ENCODE data around the gene EPG5. TPM values are rescaled to one million over a fixed set of nuclear protein-coding genes. Genes with fewer than 3 reads are reported as not detected.

Gene EPG5
- total RNA-seq, 1 donor from 2014 or later, result 36.6 TPM

GRCh38 chr18:46001074-46001473 lies 33.9 kb upstream of the EPG5 start:
- no peak for DNase-seq
- H3K4me3 Mint-ChIP-seq (ENCODE audit: unreplicated experiment), result no peak overlapping the region
- H3K27me3 Mint-ChIP-seq (ENCODE audit: unreplicated experiment), result no peaks in the 10 kb centered on the region
- no peaks in the 10 kb centered on the region for H3K36me3 Mint-ChIP-seq (ENCODE audit: unreplicated experiment)
- no peak for TF ChIP-seq CTCF (IDR thresholded peaks at IDR 0.05; ENCODE audit: partially characterized antibody, unreplicated experiment)
- H3K4me1 Mint-ChIP-seq (ENCODE audit: low read depth, unreplicated experiment), result no peaks in the 10 kb centered on the region
- H3K27ac Mint-ChIP-seq (ENCODE audit: unreplicated experiment), result no peak overlapping the region
- H3K9me3 Mint-ChIP-seq (ENCODE audit: unreplicated experiment), result no peaks in the 10 kb centered on the region

DNA sequence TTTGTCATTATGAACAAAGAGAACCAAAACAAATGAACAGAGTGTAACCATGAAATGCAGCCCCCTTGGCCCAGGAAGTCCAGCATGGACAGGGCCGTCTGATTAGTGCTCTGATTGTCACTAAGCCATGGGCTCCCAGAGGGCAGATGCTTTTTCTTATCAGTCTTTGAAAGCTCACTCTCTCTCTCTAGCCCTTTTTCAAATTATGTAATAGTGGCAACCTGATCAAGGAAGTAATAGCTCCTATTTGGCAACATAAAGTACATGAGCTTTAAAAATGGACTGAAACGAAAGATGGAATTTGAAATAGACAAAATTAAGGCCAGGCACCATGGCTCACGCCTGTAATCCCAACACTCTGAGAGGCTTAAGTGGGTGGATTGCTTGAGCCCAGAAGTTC lies 32.4 kb upstream of the EPG5 start:
- no peak overlapping the region for H3K27ac Mint-ChIP-seq (ENCODE audit: unreplicated experiment)
- TF ChIP-seq CTCF (IDR thresholded peaks at IDR 0.05; ENCODE audit: partially characterized antibody, unreplicated experiment), result no peak
- no peak overlapping the region for H3K4me3 Mint-ChIP-seq (ENCODE audit: unreplicated experiment)
- DNase-seq, result no peak
- no peaks in the 10 kb centered on the region for H3K9me3 Mint-ChIP-seq (ENCODE audit: unreplicated experiment)
- no peaks in the 10 kb centered on the region for H3K27me3 Mint-ChIP-seq (ENCODE audit: unreplicated experiment)
- no peaks in the 10 kb centered on the region for H3K36me3 Mint-ChIP-seq (ENCODE audit: unreplicated experiment)
- no peaks in the 10 kb centered on the region for H3K4me1 Mint-ChIP-seq (ENCODE audit: low read depth, unreplicated experiment)

DNA sequence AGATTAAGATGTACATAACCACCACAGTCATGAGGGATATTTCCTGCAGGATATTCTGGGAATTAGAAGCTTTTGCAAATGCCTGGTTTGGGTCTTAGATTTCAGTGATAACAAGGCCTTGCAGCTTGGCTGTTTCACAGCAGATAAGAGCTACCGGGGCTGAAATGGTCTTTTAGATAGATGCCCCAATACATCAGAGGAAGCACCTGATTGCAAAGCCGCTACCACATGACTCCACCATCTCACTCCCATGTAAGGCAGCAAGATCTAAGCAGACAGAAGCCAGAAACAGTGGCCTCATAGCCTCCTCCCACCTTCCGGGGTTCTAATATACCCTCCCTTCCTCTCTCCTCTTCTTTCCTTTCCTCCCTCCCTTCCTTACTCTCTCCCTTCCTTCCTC lies 31.1 kb upstream of the EPG5 start:
- Mint-ChIP-seq H3K27ac (ENCODE audit: unreplicated experiment) (no peak overlapping the region), H3K27me3 (ENCODE audit: unreplicated experiment) (no peaks in the 10 kb centered on the region), H3K9me3 (ENCODE audit: unreplicated experiment) (no peaks in the 10 kb centered on the region), H3K4me3 (ENCODE audit: unreplicated experiment) (no peak overlapping the region), H3K36me3 (ENCODE audit: unreplicated experiment) (no peaks in the 10 kb centered on the region), H3K4me1 (ENCODE audit: low read depth, unreplicated experiment) (no peaks in the 10 kb centered on the region)
- DNase-seq, result no peak
- no peak for TF ChIP-seq CTCF (IDR thresholded peaks at IDR 0.05; ENCODE audit: partially characterized antibody, unreplicated experiment)

DNA sequence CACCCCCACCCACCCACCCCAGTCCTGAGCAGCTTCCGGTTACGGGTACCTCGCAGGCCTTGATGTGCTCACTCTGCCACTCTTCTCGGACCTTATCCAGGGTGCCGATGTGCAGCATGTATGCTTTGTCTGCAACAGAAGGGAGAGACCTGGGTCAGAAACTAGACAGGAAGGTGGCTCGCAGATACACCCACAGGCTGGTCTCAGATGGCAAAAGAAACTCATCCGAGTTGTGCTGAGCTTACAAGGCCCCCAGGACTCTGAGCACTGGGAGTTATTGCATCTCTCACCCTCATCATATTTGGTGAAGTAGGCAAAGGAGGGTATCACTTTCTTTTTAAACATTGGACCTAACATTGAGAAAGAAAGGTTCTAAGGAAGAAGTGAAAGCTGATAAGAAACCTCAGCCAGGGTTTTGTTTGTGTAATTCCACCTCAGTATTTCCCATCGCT lies 30.6 kb upstream of the EPG5 start:
- Mint-ChIP-seq H3K27me3 (ENCODE audit: unreplicated experiment) (no peaks in the 10 kb centered on the region), H3K27ac (ENCODE audit: unreplicated experiment) (no peak overlapping the region), H3K36me3 (ENCODE audit: unreplicated experiment) (no peaks in the 10 kb centered on the region), H3K4me1 (ENCODE audit: low read depth, unreplicated experiment) (no peaks in the 10 kb centered on the region), H3K4me3 (ENCODE audit: unreplicated experiment) (no peak overlapping the region), H3K9me3 (ENCODE audit: unreplicated experiment) (no peaks in the 10 kb centered on the region)
- no peak for DNase-seq
- no peak for TF ChIP-seq CTCF (IDR thresholded peaks at IDR 0.05; ENCODE audit: partially characterized antibody, unreplicated experiment)

- Mint-ChIP-seq H3K4me3 (ENCODE audit: unreplicated experiment) (no peak overlapping the region), H3K27ac (ENCODE audit: unreplicated experiment) (no peak overlapping the region), H3K9me3 (ENCODE audit: unreplicated experiment) (no peaks in the 10 kb centered on the region), H3K36me3 (ENCODE audit: unreplicated experiment) (no peaks in the 10 kb centered on the region), H3K4me1 (ENCODE audit: low read depth, unreplicated experiment) (no peaks in the 10 kb centered on the region), H3K27me3 (ENCODE audit: unreplicated experiment) (no peaks in the 10 kb centered on the region)
- no peak for DNase-seq
- TF ChIP-seq CTCF (IDR thresholded peaks at IDR 0.05; ENCODE audit: partially characterized antibody, unreplicated experiment), result no peak
These were observed 28.3 kb upstream of the EPG5 start for GRCh38 chr18:45995461-45995860.

Data from glutamatergic neuron (in vitro differentiated cells).